Measurements from ENCODE around the gene TNS2. TPM values are rescaled to one million over a fixed set of nuclear protein-coding genes. Genes with fewer than 3 reads are reported as not detected.
A peak's percentile ranks its signal among the peaks of the same experiment; 100 is the strongest.

Gene TNS2
- total and polyA plus RNA-seq, 2 donors (not counting 1 experiment from before 2014, with no cell fraction given), result 0.60 to 1.3 TPM

GRCh38 chr12:53039851-53040250, 10.0 kb upstream of the TNS2 start:
- Mint-ChIP-seq H3K27me3 (no peaks in the 10 kb centered on the region), H3K4me3 (no peak overlapping the region), H3K27ac (no peak overlapping the region), H3K9me3 (ENCODE audit: insufficient read depth) (no peaks in the 10 kb centered on the region), H3K4me1 (no peaks in the 10 kb centered on the region)
- TF ChIP-seq EZH2 (IDR thresholded peaks at IDR 0.05; ENCODE audit: borderline replicate concordance, insufficient read depth, low read depth, low read length, poor library complexity, severe bottlenecking) (no peak), CTCF (IDR thresholded peaks at IDR 0.05) (no peak)
- H3K36me3 ChIP-seq (replicated peaks in 1 of 2; ENCODE audit: control extremely low read depth in 1 of 2, control insufficient read depth in 1 of 2, extremely low read depth in 1 of 2, insufficient read depth in 2 of 2, low read length in 1 of 2), result peaks cover 17 to 44% of the 10 kb centered on the region in 2 experiments
- no peaks in the 10 kb centered on the region for H3K4me1 ChIP-seq (ENCODE audit: control insufficient read depth in 2 of 2, insufficient read depth in 2 of 2, low read length in 2 of 2)
- intact Hi-C loops (cut with micrococcal nuclease), result no loop called here
- ChIA-PET POLR2A (no interaction called here), CTCF (interaction anchor here (2.2 to 2.4 kb wide), 2 partner anchors 8 to 14 kb away, joined by 6 to 7 read pairs; no protein-coding TSS in a partner anchor)
- 100% methylated on average over 1 of the region's 4 CpGs for WGBS (ENCODE audit: insufficient coverage)
- H3K4me2 ChIP-seq (replicated peaks; ENCODE audit: low read depth, low read length, poor library complexity, severe bottlenecking), result no peak overlapping the region
- no peaks in the 10 kb centered on the region for H3K79me2 ChIP-seq (ENCODE audit: control insufficient read depth, insufficient read depth, low read length)
- H3K27ac ChIP-seq (ENCODE audit: low read length in 2 of 2), result no peak overlapping the region
- no peak overlapping the region for H3K9ac ChIP-seq (ENCODE audit: low read length)
- H2AFZ ChIP-seq (ENCODE audit: insufficient read depth, low read depth, low read length, poor library complexity, severe bottlenecking), result no peak overlapping the region
- no peaks in the 10 kb centered on the region for H3K27me3 ChIP-seq (replicated peaks in 1 of 4; ENCODE audit: control extremely low read depth in 1 of 4, control insufficient read depth in 3 of 4, insufficient read depth in 4 of 4, low read length in 3 of 4)
- no peaks in the 10 kb centered on the region for H4K20me1 ChIP-seq (ENCODE audit: control insufficient read depth, insufficient read depth, low read length, poor library complexity, severe bottlenecking)
- no peaks in the 10 kb centered on the region for H3K9me3 ChIP-seq (ENCODE audit: control extremely low read depth in 1 of 3, control insufficient read depth in 2 of 3, insufficient read depth in 1 of 3, low read length in 2 of 3)
- H3K4me3 ChIP-seq (ENCODE audit: control extremely low read depth in 1 of 5, extremely low read depth in 1 of 5, insufficient read depth in 1 of 5, low read depth in 2 of 5, low read length in 4 of 5), result no peak overlapping the region
- DNase-seq (no peak), ATAC-seq (ENCODE audit: low read depth) (no peak)

DNA sequence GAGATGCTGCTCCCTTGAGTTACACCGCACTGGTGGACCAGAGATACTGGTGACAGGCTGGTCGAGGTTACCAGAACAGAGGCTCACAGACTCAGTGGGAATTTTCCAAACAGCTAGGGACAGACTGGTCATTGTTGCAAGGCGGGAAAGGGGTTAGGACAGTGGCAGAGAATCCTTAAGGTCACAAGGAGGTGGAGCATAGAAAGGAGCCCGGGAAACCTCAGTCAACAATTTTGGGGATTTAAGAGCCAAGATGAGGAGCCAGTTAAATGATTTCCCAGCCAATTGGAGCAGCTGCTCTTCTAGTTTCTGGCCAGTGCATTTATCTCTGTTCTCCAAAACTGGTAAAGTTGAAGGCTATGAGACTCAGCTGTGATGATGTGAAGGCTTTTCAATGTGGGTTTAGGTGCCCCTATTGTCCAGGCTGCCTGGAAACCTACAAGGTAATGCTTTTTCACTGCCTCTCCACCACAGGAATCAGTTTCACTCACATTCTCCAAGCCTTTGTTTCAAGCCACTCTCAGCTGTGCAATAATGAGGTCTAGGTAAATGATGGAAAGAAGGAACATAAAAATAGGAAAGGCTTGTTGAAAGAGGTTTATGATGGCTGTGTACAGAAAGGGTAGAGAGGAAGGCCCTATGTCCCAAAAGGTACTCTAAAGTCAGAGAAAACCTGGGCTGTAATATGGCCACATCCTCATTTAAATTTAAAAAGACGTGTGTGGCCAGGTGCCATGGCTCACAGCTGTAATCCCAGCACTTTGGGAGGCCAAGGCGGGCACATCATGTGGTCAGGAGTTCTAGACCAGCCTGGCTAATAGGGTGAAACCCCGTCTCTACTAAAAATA, 7.0 kb upstream of the TNS2 start:
- peaks cover 12 to 14% of the 10 kb centered on the region in 2 donors for H3K4me1 ChIP-seq (ENCODE audit: control insufficient read depth in 2 of 2, insufficient read depth in 2 of 2, low read length in 2 of 2)
- TF ChIP-seq CTCF (IDR thresholded peaks at IDR 0.05), result no peak
- TF ChIP-seq EZH2 (IDR thresholded peaks at IDR 0.05; ENCODE audit: borderline replicate concordance, insufficient read depth, low read depth, low read length, poor library complexity, severe bottlenecking), result no peak
- no peaks in the 10 kb centered on the region for H3K9me3 ChIP-seq (ENCODE audit: control extremely low read depth in 1 of 3, control insufficient read depth in 2 of 3, insufficient read depth in 1 of 3, low read length in 2 of 3)
- H3K4me3 Mint-ChIP-seq, result no peak overlapping the region
- H3K4me2 ChIP-seq (replicated peaks; ENCODE audit: low read depth, low read length, poor library complexity, severe bottlenecking), result no peak overlapping the region
- peaks cover 0 to 2% (median 0%) of the 10 kb centered on the region in 4 experiments for H3K27me3 ChIP-seq (replicated peaks in 1 of 4; ENCODE audit: control extremely low read depth in 1 of 4, control insufficient read depth in 3 of 4, insufficient read depth in 4 of 4, low read length in 3 of 4)
- POLR2A ChIA-PET, result no interaction called here
- no peak overlapping the region for H3K27ac ChIP-seq (ENCODE audit: low read length in 2 of 2)
- H3K4me1 Mint-ChIP-seq, result peaks cover 7% of the 10 kb centered on the region
- CTCF ChIA-PET, result interaction anchor here (0.9 kb wide), 1 partner anchor 37 kb away, joined by 3 read pairs; the partner anchor contains the start of gene EIF4B
- 92% methylated on average over 7 of the region's 7 CpGs for WGBS (ENCODE audit: insufficient coverage)
- no peaks in the 10 kb centered on the region for H3K79me2 ChIP-seq (ENCODE audit: control insufficient read depth, insufficient read depth, low read length)
- H2AFZ ChIP-seq (ENCODE audit: insufficient read depth, low read depth, low read length, poor library complexity, severe bottlenecking), result no peak overlapping the region
- no peaks in the 10 kb centered on the region for H3K9me3 Mint-ChIP-seq (ENCODE audit: insufficient read depth)
- no peaks in the 10 kb centered on the region for H4K20me1 ChIP-seq (ENCODE audit: control insufficient read depth, insufficient read depth, low read length, poor library complexity, severe bottlenecking)
- DNase-seq (no peak), ATAC-seq (ENCODE audit: low read depth) (no peak)
- no peak overlapping the region for H3K4me3 ChIP-seq (ENCODE audit: control extremely low read depth in 1 of 5, extremely low read depth in 1 of 5, insufficient read depth in 1 of 5, low read depth in 2 of 5, low read length in 4 of 5)
- peak overlapping the region; percentile 12 for H3K27ac Mint-ChIP-seq
- intact Hi-C loops (cut with micrococcal nuclease), result no loop called here
- no peaks in the 10 kb centered on the region for H3K27me3 Mint-ChIP-seq
- H3K9ac ChIP-seq (ENCODE audit: low read length), result no peak overlapping the region
- H3K36me3 ChIP-seq (replicated peaks in 1 of 2; ENCODE audit: control extremely low read depth in 1 of 2, control insufficient read depth in 1 of 2, extremely low read depth in 1 of 2, insufficient read depth in 2 of 2, low read length in 1 of 2), result peaks cover 9 to 20% of the 10 kb centered on the region in 2 experiments
